ENCODE measurements around the gene TRAF2. TPM values are rescaled to one million over a fixed set of nuclear protein-coding genes. Genes with fewer than 3 reads are reported as not detected.

TRAF2 gene
- total and polyA plus RNA-seq, 12 donors: 5.4 to 17.0 (median 10.1) TPM

GRCh38 chr9:136858452-136858843 lies 27.9 kb upstream of the TRAF2 start:
- TF ChIP-seq CTCF (IDR thresholded peaks at IDR 0.05): no peak
- 94 to 96% methylated on average over 15 of the region's 15 CpGs for WGBS, 2 donors
- Histone ChIP-seq H3K36me3 (peaks cover 3 to 46% (median 24%) of the 10 kb centered on the region in 9 donors), H3K27me3 (no peaks in the 10 kb centered on the region), H3K4me1 (peaks cover 0 to 19% (median 15%) of the 10 kb centered on the region in 9 donors), H3K27ac (peak overlapping the region in 7 of 10 donors; percentile 22 to 70 (median 54)), H3K9me3 (no peaks in the 10 kb centered on the region), H3K4me3 (no peak overlapping the region)
- no peak for DNase-seq
- intact Hi-C loops (cut with DNase I): no loop called here
- peak in 1 of 8 donors; percentile 1 for ATAC-seq

- Histone ChIP-seq H3K4me3 (no peak overlapping the region), H3K27me3 (no peaks in the 10 kb centered on the region), H3K4me1 (peaks cover 0 to 24% (median 16%) of the 10 kb centered on the region in 9 donors), H3K27ac (peak overlapping the region in 8 of 10 donors; percentile 22 to 70 (median 50)), H3K9me3 (no peaks in the 10 kb centered on the region), H3K36me3 (peaks cover 3 to 52% (median 24%) of the 10 kb centered on the region in 9 donors)
- intact Hi-C loops (cut with DNase I): no loop called here
- WGBS, 2 donors: 67 to 72% methylated on average over 20 of the region's 20 CpGs
- ATAC-seq (peak; percentile 31 to 76 (median 54)), DNase-seq (peak; percentile 53 to 73)
- TF ChIP-seq CTCF (IDR thresholded peaks at IDR 0.05): no peak
These were observed 27.2 kb upstream of the TRAF2 start for GRCh38 chr9:136858844-136859757.

GRCh38 chr9:136860529-136860928 lies 25.8 kb upstream of the TRAF2 start:
- 80 to 88% methylated on average over 9 of the region's 9 CpGs for WGBS, 2 donors
- no peak for DNase-seq

More at GRCh38 chr9:136860529-136860928, 25.8 kb upstream of the TRAF2 start:
- no peak for TF ChIP-seq CTCF (IDR thresholded peaks at IDR 0.05)
- Histone ChIP-seq H3K4me1 (peaks cover 9 to 38% (median 28%) of the 10 kb centered on the region in 9 donors), H3K27me3 (no peaks in the 10 kb centered on the region), H3K4me3 (no peak overlapping the region), H3K27ac (no peak overlapping the region), H3K36me3 (peaks cover 3 to 59% (median 24%) of the 10 kb centered on the region in 9 donors), H3K9me3 (no peaks in the 10 kb centered on the region)
- ATAC-seq: no peak
- intact Hi-C loops (cut with DNase I): loop anchor here in 1 of 10 donors (10.0 kb wide), 1 partner anchor 64 kb away; no protein-coding TSS in a partner anchor
